ENCODE results near the gene ZNF628. TPM values are rescaled to one million over a fixed set of nuclear protein-coding genes. Genes with fewer than 3 reads are reported as not detected.
A peak's percentile ranks its signal among the peaks of the same experiment; 100 is the strongest.

The ZNF628 gene
- total and polyA plus RNA-seq, 2 of the 8 experiments (the other 6 are each of a cell fraction or from before 2014, with no cell fraction given), result 1.7 to 10.8 TPM

DNA sequence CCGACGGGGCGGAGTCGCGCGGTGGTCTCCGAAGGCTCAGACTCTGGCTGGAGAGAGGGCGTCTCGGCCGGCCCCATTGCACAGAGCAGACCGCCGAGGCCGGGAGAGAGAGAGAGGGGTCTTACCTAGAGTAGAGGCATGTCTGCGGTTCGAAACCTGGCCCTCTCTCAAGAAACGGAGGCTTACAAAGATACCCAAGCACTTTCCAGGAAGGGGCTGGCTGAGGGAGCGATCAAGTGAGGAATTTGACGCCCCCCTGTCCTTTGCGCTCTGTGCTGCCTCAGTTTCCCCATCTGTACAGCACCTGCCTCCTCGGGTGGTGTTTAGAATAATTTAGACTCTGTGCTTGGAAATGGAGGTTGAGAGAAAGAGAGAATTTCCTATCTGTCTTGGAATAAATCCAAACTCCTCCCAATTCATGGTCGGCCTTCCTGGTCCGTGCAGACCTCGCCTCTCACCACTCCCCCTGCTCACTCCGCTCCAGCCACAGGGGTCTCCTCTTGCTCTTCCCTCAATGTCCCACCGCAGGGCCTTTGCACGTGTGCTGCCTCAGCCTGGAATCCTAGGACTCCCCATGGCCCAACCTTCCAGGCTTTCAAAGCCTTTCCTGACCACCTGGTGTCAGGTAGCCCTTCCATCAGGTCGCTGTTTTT, 14.3 kb upstream of the ZNF628 start:
- H3K23ac ChIP-seq (ENCODE audit: insufficient read length), result no peak overlapping the region
- DNase-seq (ENCODE audit: low read depth in 1 of 2, low spot score in 2 of 2) (no peak), FAIRE-seq (no peak)
- H2BK5ac ChIP-seq (ENCODE audit: low read depth, low read length), result no peak overlapping the region
- peaks cover 0 to 13% of the 10 kb centered on the region in 2 experiments; a peak in 2 of 4 replicates for H3K79me2 ChIP-seq (ENCODE audit: control insufficient read depth in 1 of 2, insufficient read depth in 2 of 2, low read length in 2 of 2)
- H4K8ac ChIP-seq (ENCODE audit: extremely low read depth, insufficient read depth, low read length), result no peak overlapping the region; the same call in 1 of the 2 replicates
- H3K79me1 ChIP-seq (ENCODE audit: low read depth, low read length), result peaks cover 9% of the 10 kb centered on the region
- H2BK120ac ChIP-seq (replicated peaks; ENCODE audit: low read depth, low read length), result no peak overlapping the region
- H2BK12ac ChIP-seq (ENCODE audit: low read depth, low read length), result no peak overlapping the region
- no peak overlapping the region for H3K56ac ChIP-seq (replicated peaks; ENCODE audit: insufficient read length, low read depth, low read length)
- no peak overlapping the region for H2AFZ ChIP-seq (ENCODE audit: low read length)
- H3K27me3 ChIP-seq (replicated peaks in 1 of 4; ENCODE audit: control insufficient read depth in 3 of 4, extremely low read depth in 1 of 4, insufficient read depth in 3 of 4, low read length in 3 of 4), result no peaks in the 10 kb centered on the region; a peak in 1 of 7 replicates
- TF ChIP-seq YY1 (IDR thresholded peaks at IDR 0.05; ENCODE audit: low read depth, low read length), result 0 out of 2 replicates have a peak, but pooled peaks have one; percentile 3
- TF ChIP-seq SIRT6 (IDR thresholded peaks at IDR 0.05; ENCODE audit: low read length), result no peak
- TF ChIP-seq KDM1A (IDR thresholded peaks at IDR 0.05; ENCODE audit: borderline replicate concordance, low read length), result peak; percentile 80; the same call in 1 of the 2 replicates
- no peak overlapping the region for H2BK15ac ChIP-seq (ENCODE audit: low read length)
- no peak overlapping the region for H2AK5ac ChIP-seq (ENCODE audit: low read depth, low read length)
- peak overlapping the region; percentile 15 to 50 (median 30); a peak in 7 of 8 replicates for H3K4me3 ChIP-seq (ENCODE audit: extremely low read depth in 1 of 4, insufficient read depth in 2 of 4, low read depth in 3 of 4, low read length in 4 of 4)
- no peaks in the 10 kb centered on the region for H4K20me1 ChIP-seq (replicated peaks in 1 of 2; ENCODE audit: control insufficient read depth in 1 of 2, insufficient read depth in 2 of 2, low read length in 2 of 2)
- no peak overlapping the region; the same call in 1 of the 2 replicates for H3K27ac ChIP-seq (ENCODE audit: low read depth, low read length)
- no peak overlapping the region for H3K14ac ChIP-seq (ENCODE audit: insufficient read length)
- peak overlapping the region in 2 of 4 experiments; percentile 2 to 8; a peak in 1 of 7 replicates for H3K9ac ChIP-seq (replicated peaks in 1 of 4; ENCODE audit: extremely low read depth in 1 of 4, low read depth in 3 of 4, low read length in 3 of 4)
- peak overlapping the region; percentile 40 for H3K4ac ChIP-seq (replicated peaks; ENCODE audit: insufficient read length, low read depth, low read length)
- no peaks in the 10 kb centered on the region for H3K36me3 ChIP-seq (ENCODE audit: control insufficient read depth in 2 of 4, insufficient read depth in 4 of 4, low read length in 3 of 4)
- peaks cover 1% of the 10 kb centered on the region; the same call in 1 of the 2 replicates for H3K23me2 ChIP-seq (ENCODE audit: low read depth, low read length)
- peak overlapping the region; percentile 20 for H4K5ac ChIP-seq (ENCODE audit: insufficient read length, low read depth, low read length)
- H3K4me2 ChIP-seq (ENCODE audit: insufficient read depth in 1 of 2, low read depth in 2 of 2, low read length in 2 of 2), result peak overlapping the region; percentile 60 to 64
- peaks cover 3 to 25% (median 16%) of the 10 kb centered on the region in 4 experiments for H3K4me1 ChIP-seq (replicated peaks in 1 of 4; ENCODE audit: control insufficient read depth in 3 of 4, insufficient read depth in 4 of 4, low read length in 3 of 4)
- H3K18ac ChIP-seq (ENCODE audit: extremely low read depth, low read length), result peak overlapping the region; percentile 78; the same call in 1 of the 2 replicates
- no peak overlapping the region for H4K91ac ChIP-seq (replicated peaks; ENCODE audit: insufficient read length, low read length)
- H3K9me3 ChIP-seq (ENCODE audit: insufficient read depth in 2 of 2, low read depth in 1 of 2, low read length in 1 of 2), result no peaks in the 10 kb centered on the region
- ChIA-PET CTCF (ENCODE audit: partially characterized antibody) (interaction anchor here (0.7 to 1.4 kb wide), 6 partner anchors 9 to 172 kb away, joined by 3 to 6 read pairs (median 4); no protein-coding TSS in a partner anchor), POLR2A (ENCODE audit: partially characterized antibody) (interaction anchor here (0.9 to 2.9 kb wide), 7 partner anchors 9 to 55 kb away, joined by 3 to 8 read pairs (median 3); partner anchors contain the start of genes NAT14, UBE2S and ZNF628)
- no peak overlapping the region for H2BK20ac ChIP-seq (ENCODE audit: low read length)
- 33% methylated on average over 26 of the region's 27 CpGs; no CpG with 5 or more reads in 1 of the 2 experiments for WGBS, 2 experiments (ENCODE audit: extremely low coverage in 1 of 2, insufficient coverage in 1 of 2, insufficient read length in 1 of 2, insufficient replicate concordance in 2 of 2, low coverage in 1 of 2, low lambda C conversion rate in 2 of 2, missing lambda C conversion rate in 1 of 2)
